Measurements from ENCODE around the gene FRMD8. TPM values are rescaled to one million over a fixed set of nuclear protein-coding genes. Genes with fewer than 3 reads are reported as not detected.

Gene FRMD8
- total and polyA plus RNA-seq, 2 of the 4 experiments (the other 2 are of a cell fraction), result 11.3 to 19.8 TPM

DNA sequence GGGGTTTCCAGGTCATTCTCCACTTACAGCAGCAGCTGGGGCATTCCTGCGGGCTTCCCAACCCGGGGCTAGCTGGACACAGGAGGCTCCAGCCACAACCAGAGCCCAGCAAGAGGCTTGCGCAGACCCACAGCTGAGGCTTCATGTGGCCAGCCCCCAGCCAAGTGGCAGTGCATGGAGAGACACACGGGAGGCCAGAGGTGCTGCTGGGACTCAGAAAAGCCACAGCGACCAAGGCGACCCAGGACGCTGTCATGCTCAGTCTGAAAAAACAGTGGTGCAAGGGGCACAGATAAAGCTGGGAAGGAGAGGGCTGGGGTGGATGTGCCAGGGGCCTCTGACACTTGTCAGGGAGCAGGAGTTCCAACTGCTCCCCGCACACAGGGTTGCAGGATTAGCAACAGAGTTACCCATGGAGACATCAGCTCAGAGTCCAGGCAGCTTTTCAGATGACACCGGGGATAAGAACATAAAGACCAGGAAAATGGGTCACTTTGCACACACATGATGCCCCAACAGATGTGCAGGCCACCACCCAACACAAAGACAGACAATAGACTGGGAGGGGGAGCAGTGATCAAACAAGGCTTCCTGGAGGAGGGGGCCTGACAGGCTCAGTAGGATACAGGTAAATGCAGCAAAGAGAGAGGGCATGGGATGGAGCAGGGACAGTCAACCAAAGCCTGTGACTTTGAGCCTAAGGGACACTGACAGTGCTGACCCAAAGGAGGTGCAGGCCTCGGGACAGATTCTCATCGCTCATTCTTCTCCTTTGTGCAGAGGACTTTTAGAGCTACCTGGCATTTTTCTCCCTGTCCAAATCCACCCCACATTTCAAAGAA is 29.3 kb downstream of the FRMD8 start (continued):
- TF ChIP-seq, protein P1, sequence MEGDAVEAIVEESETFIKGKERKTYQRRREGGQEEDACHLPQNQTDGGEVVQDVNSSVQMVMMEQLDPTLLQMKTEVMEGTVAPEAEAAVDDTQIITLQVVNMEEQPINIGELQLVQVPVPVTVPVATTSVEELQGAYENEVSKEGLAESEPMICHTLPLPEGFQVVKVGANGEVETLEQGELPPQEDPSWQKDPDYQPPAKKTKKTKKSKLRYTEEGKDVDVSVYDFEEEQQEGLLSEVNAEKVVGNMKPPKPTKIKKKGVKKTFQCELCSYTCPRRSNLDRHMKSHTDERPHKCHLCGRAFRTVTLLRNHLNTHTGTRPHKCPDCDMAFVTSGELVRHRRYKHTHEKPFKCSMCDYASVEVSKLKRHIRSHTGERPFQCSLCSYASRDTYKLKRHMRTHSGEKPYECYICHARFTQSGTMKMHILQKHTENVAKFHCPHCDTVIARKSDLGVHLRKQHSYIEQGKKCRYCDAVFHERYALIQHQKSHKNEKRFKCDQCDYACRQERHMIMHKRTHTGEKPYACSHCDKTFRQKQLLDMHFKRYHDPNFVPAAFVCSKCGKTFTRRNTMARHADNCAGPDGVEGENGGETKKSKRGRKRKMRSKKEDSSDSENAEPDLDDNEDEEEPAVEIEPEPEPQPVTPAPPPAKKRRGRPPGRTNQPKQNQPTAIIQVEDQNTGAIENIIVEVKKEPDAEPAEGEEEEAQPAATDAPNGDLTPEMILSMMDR (conservative IDR thresholded peaks at IDR 0.05; ENCODE audit: low read depth, low read length), result no peak
- no peak for TF ChIP-seq MXI1 (IDR thresholded peaks at IDR 0.05; ENCODE audit: borderline replicate concordance, low read depth, low read length)

Measured in IMR-90 (cell line).